Mesothelial cell of epicardium (in vitro differentiated cells): Measurements from ENCODE around the gene SPOCK1. TPM values are rescaled to one million over a fixed set of nuclear protein-coding genes. Genes with fewer than 3 reads are reported as not detected.

Experiments used
- DNase-seq, 2 experiments: peaks; one replicate each; pipeline ENCODE4 v3.0.0; 2021; ENCODE audit warnings: low spot score in 2 of 2; ENCODE audit not compliant: unreplicated experiment in 2 of 2
- H3K27ac Mint-ChIP-seq: 2 replicates; pipeline ENCODE4 v1.8.0; 2021; ENCODE audit warnings: mixed read lengths
- H3K27me3 Mint-ChIP-seq: 2 replicates; pipeline ENCODE4 v1.8.0; 2021; ENCODE audit warnings: low read depth, mixed read lengths
- H3K36me3 Mint-ChIP-seq: 2 replicates; pipeline ENCODE4 v1.8.0; 2021; ENCODE audit warnings: mixed read lengths
- H3K4me1 Mint-ChIP-seq: 2 replicates; pipeline ENCODE4 v1.8.0; 2021; ENCODE audit warnings: mixed read lengths
- H3K4me3 Mint-ChIP-seq: 2 replicates; pipeline ENCODE4 v1.8.0; 2021; ENCODE audit warnings: mild to moderate bottlenecking, moderate library complexity, mixed read lengths
- H3K9me3 Mint-ChIP-seq: 2 replicates; pipeline ENCODE4 v1.8.0; 2021; ENCODE audit warnings: mixed read lengths
- total RNA-seq: library from RNA; stranded (reverse); gene quantifications from 3 replicates; pipeline ENCODE4 v1.2.1, GENCODE V29; 2021
- TF ChIP-seq, protein P1 (sequence below): fragments of 200-600 bp; sonication (generic); IDR thresholded peaks from one replicate; pipeline ENCODE4 v1.5.0; 2021; ENCODE audit warnings: antibody characterized with exemption; ENCODE audit not compliant: unreplicated experiment

SPOCK1 gene
- total RNA-seq, 1 donor from 2014 or later: 6.6 TPM

DNA sequence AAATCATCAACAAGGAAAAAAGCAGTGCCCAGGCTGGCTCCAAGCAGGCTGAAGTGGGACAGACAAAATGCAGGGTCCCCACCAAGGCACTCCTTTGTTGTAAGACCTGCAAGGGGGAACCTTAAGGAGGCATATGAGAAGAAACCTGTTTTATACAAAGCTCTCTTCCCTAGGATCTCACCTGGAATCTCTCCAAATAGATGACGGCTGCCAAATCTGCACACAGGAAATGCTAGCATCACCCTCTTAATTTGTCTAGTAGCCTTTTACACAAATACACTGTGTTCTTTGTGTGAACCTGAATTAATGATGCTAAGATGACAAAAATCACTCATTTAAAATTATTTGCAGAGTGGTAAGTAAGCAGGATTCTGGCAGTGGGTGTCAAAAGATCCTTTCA, 280.2 kb downstream of the SPOCK1 start:
- Mint-ChIP-seq H3K4me1 (peaks cover 3% of the 10 kb centered on the region), H3K4me3 (no peak overlapping the region), H3K27me3 (peaks cover 23% of the 10 kb centered on the region), H3K36me3 (no peaks in the 10 kb centered on the region), H3K9me3 (no peaks in the 10 kb centered on the region), H3K27ac (no peak overlapping the region)
- TF ChIP-seq, protein P1, sequence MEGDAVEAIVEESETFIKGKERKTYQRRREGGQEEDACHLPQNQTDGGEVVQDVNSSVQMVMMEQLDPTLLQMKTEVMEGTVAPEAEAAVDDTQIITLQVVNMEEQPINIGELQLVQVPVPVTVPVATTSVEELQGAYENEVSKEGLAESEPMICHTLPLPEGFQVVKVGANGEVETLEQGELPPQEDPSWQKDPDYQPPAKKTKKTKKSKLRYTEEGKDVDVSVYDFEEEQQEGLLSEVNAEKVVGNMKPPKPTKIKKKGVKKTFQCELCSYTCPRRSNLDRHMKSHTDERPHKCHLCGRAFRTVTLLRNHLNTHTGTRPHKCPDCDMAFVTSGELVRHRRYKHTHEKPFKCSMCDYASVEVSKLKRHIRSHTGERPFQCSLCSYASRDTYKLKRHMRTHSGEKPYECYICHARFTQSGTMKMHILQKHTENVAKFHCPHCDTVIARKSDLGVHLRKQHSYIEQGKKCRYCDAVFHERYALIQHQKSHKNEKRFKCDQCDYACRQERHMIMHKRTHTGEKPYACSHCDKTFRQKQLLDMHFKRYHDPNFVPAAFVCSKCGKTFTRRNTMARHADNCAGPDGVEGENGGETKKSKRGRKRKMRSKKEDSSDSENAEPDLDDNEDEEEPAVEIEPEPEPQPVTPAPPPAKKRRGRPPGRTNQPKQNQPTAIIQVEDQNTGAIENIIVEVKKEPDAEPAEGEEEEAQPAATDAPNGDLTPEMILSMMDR: no peak
- DNase-seq: no peak

DNA sequence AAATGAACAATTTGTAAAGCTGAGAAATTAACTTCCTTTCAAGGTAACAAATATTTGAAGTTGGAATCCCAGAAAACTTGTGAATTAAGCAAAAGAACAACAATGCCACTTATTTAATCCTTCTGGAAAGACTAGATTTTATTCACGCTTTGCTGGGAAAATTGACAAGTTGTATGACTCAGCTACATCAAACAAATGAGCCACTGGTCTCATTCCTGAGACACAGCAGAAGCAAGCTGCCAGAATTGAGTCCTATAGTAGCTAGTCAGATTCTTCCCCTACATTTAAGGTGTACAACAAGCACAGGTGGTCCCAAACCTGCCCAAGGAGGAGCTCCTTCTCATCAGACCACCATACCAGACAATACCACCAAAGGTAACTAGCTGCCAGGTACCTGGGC, 280.7 kb downstream of the SPOCK1 start:
- no peak overlapping the region for H3K4me3 Mint-ChIP-seq
- H3K27ac Mint-ChIP-seq: no peak overlapping the region
- DNase-seq: no peak
- peaks cover 3% of the 10 kb centered on the region for H3K4me1 Mint-ChIP-seq
- no peaks in the 10 kb centered on the region for H3K36me3 Mint-ChIP-seq
- peaks cover 23% of the 10 kb centered on the region for H3K27me3 Mint-ChIP-seq
- TF ChIP-seq, protein P1: no peak
- H3K9me3 Mint-ChIP-seq: no peaks in the 10 kb centered on the region

DNA sequence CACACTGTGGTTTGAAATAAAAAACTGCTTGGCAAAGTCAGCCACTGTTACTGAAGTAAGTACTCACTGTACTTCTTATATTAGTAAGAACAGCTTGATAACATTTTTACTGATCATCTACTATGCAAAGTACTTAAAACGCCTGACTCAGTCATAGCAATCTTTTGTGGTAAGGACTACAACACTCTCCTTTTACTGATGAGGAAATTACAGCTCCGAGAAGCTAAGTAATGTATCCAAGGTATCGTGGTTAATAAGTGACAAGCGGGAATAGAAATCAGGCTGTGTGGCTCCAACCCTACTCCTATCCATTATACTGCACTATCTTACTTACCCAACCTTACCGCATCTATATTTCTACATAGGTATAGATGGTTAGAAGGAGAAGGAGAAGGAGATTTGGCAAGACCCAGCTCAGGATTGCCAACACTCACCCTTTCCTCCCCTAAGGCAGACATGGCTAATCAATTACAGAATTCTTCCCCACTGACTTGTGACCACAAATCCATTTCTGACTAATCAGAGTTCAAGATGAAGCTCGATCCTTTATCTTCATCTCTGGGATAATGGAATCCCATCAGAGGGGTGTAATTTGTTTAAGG, 281.4 kb downstream of the SPOCK1 start:
- H3K27me3 Mint-ChIP-seq: peaks cover 18% of the 10 kb centered on the region
- H3K36me3 Mint-ChIP-seq: no peaks in the 10 kb centered on the region
- H3K4me1 Mint-ChIP-seq: peaks cover 3% of the 10 kb centered on the region

DNA sequence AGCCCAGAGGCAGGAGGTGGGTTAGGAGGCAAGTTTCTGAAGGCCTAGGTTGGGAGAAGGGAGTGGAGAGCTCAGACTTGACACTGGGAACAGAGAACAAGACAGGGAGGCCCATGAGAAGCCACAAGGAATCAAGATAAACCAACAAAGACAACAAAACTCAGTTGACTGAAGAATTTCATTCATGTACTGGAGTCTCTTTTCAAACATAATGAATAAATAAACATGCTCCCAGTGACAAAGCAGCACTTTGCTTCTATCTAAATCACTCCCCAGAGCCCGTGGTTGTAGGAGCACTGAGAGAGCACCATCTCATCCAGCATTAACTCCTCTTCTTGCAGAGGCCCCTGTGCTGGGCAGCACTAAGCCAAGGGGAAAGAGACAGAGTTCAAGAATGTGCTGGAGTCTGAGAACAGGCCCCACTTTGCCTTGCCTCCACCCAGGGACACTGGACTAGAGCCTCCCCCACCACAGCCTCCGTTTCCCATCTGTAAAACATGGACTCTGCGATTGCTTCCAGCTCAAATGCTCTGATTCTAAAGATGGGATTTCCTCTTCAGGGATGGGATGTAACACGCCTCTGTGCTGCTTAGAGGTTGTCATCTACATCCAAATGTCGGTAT, 282.0 kb downstream of the SPOCK1 start:
- no peaks in the 10 kb centered on the region for H3K36me3 Mint-ChIP-seq
- TF ChIP-seq, protein P1: no peak
- H3K27me3 Mint-ChIP-seq: peaks cover 18% of the 10 kb centered on the region
- H3K27ac Mint-ChIP-seq: no peak overlapping the region
- no peaks in the 10 kb centered on the region for H3K9me3 Mint-ChIP-seq
- no peak overlapping the region for H3K4me3 Mint-ChIP-seq
- peaks cover 3% of the 10 kb centered on the region for H3K4me1 Mint-ChIP-seq
- DNase-seq: no peak

More for the DNA sequence above, 281.4 kb downstream of the SPOCK1 start:
- DNase-seq: no peak
- TF ChIP-seq, protein P1: no peak
- Mint-ChIP-seq H3K27ac (no peak overlapping the region), H3K9me3 (no peaks in the 10 kb centered on the region), H3K4me3 (no peak overlapping the region)

DNA sequence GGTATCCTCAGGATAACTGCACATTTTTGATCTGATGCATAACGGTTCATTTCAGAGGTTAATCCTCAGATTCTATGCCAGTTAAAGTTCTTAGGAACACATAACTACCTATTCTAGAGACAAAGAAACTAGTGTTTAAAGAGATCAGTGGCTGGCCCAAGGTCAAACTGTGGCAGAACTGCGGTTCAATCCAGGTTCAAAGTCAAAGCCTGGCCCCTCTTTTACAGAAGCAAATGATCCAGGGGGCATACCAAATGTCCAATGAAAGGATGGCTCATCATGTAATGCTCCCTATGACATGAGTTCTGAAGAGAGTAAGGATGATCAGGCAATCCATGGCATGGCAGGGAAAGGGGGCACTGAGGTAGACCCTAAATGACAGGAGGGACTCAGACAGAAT, 283.3 kb downstream of the SPOCK1 start:
- DNase-seq: no peak
- TF ChIP-seq, protein P1: no peak
- Mint-ChIP-seq H3K4me3 (no peak overlapping the region), H3K27me3 (peaks cover 17% of the 10 kb centered on the region), H3K36me3 (no peaks in the 10 kb centered on the region), H3K4me1 (peaks cover 3% of the 10 kb centered on the region), H3K9me3 (no peaks in the 10 kb centered on the region), H3K27ac (no peak overlapping the region)
